Epithelial cell of esophagus (primary cell): ENCODE data around the gene MAPT.

Experiments used
- DNase-seq: peaks from one replicate; pipeline ENCODE4 v3.0.0; 2010; ENCODE audit warnings: low read depth
- H3K4me3 ChIP-seq: 2 replicates; pipeline ENCODE4 v1.5.1; 2011; ENCODE audit warnings: mild to moderate bottlenecking, low read length, control low read depth
- CTCF ChIP-seq: IDR thresholded peaks from 2 replicates; pipeline ENCODE4 v1.5.1; 2011; ENCODE audit warnings: low read depth, mild to moderate bottlenecking, low read length, control low read depth, inconsistent platforms; ENCODE audit not compliant: insufficient read depth; ENCODE audit errors: missing control alignments

MAPT gene

GRCh38 chr17:45992175-45992574 is 97.8 kb downstream of the MAPT start:
- no peak for DNase-seq
- H3K4me3 ChIP-seq = no peak overlapping the region
- TF ChIP-seq CTCF = no peak

- no peak overlapping the region for H3K4me3 ChIP-seq
- DNase-seq = no peak
- no peak for TF ChIP-seq CTCF
Observed at GRCh38 chr17:45992904-45993303, 98.5 kb downstream of the MAPT start.

GRCh38 chr17:45993962-45994627 is 99.7 kb downstream of the MAPT start:
- TF ChIP-seq CTCF = no peak
- no peak overlapping the region for H3K4me3 ChIP-seq
- DNase-seq = no peak

GRCh38 chr17:45994987-45995386 is 100.6 kb downstream of the MAPT start:
- no peak for DNase-seq
- H3K4me3 ChIP-seq = no peak overlapping the region
- TF ChIP-seq CTCF = no peak

- TF ChIP-seq CTCF = no peak
- H3K4me3 ChIP-seq = no peak overlapping the region
- DNase-seq = no peak
Observed at GRCh38 chr17:45995627-45996270, 101.4 kb downstream of the MAPT start.

- DNase-seq = no peak
Observed at GRCh38 chr17:45996282-45996937, 102.1 kb downstream of the MAPT start.

More at GRCh38 chr17:45996282-45996937, 102.1 kb downstream of the MAPT start:
- no peak for TF ChIP-seq CTCF
- H3K4me3 ChIP-seq = no peak overlapping the region
